Ishikawa (cell line): ENCODE data around the gene ATRAID.
A peak's percentile ranks its signal among the peaks of the same experiment; 100 is the strongest.

Experiments used
- CEBPB ChIP-seq: IDR thresholded peaks from 2 replicates; pipeline ENCODE4 v1.6.1; 2012
- CREB1 ChIP-seq: IDR thresholded peaks from 2 replicates; pipeline ENCODE4 v1.6.1; 2012; ENCODE audit warnings: low read depth
- EGR1 ChIP-seq: IDR thresholded peaks from 2 replicates; pipeline ENCODE4 v1.6.1; 2012
- EP300 ChIP-seq: IDR thresholded peaks from 2 replicates; pipeline ENCODE4 v1.6.1; 2012; ENCODE audit warnings: borderline replicate concordance
- FOXM1 ChIP-seq: IDR thresholded peaks from 2 replicates; pipeline ENCODE4 v1.6.1; 2012; ENCODE audit warnings: low read depth, borderline replicate concordance
- MAX ChIP-seq: IDR thresholded peaks from 2 replicates; pipeline ENCODE4 v1.6.1; 2012
- NFIC ChIP-seq: IDR thresholded peaks from 2 replicates; pipeline ENCODE4 v1.6.1; 2012
- RAD21 ChIP-seq: IDR thresholded peaks from 2 replicates; pipeline ENCODE4 v1.6.1; 2012; ENCODE audit warnings: low read depth
- REST ChIP-seq: IDR thresholded peaks from 2 replicates; pipeline ENCODE4 v1.6.1; 2012; ENCODE audit warnings: low read depth, mild to moderate bottlenecking
- TAF1 ChIP-seq: IDR thresholded peaks from 2 replicates; pipeline ENCODE4 v1.6.1; 2012; ENCODE audit warnings: low read depth, mild to moderate bottlenecking
- TCF12 ChIP-seq: IDR thresholded peaks from 2 replicates; pipeline ENCODE4 v1.6.1; 2012; ENCODE audit warnings: low read depth
- TEAD4 ChIP-seq: IDR thresholded peaks from 2 replicates; pipeline ENCODE4 v1.6.1; 2012
- USF1 ChIP-seq: IDR thresholded peaks from 2 replicates; pipeline ENCODE4 v1.6.1; 2012
- YY1 ChIP-seq: IDR thresholded peaks from 2 replicates; pipeline ENCODE4 v1.6.1; 2012; ENCODE audit warnings: low read depth
- ZBTB7A ChIP-seq: IDR thresholded peaks from 2 replicates; pipeline ENCODE4 v1.6.1; 2012; ENCODE audit warnings: low read depth

Gene ATRAID

GRCh38 chr2:27211943-27212625 is at the start of gene ATRAID, which contains the start of gene SLC5A6:
Gene ATRAID (plus strand): TSS chr2:27212041. CDS start chr2:27212369, 328 bp downstream.
Gene SLC5A6 (minus strand): TSS chr2:27212268. CDS start chr2:27207650, 4,618 bp downstream.
- TF ChIP-seq NFIC (no peak), RAD21 (no peak), YY1 (peak; percentile 89), TAF1 (peak; percentile 98), EGR1 (no peak; the same call in 1 of the 2 replicates), CEBPB (no peak), TCF12 (peak; percentile 32; the same call in 1 of the 2 replicates), FOXM1 (no peak), MAX (peak; percentile 26), USF1 (no peak), CREB1 (peak; percentile 35; the same call in 1 of the 2 replicates), ZBTB7A (0 out of 2 replicates have a peak, but pooled peaks have one; percentile 31), TEAD4 (0 out of 2 replicates have a peak, but pooled peaks have one; percentile 20), EP300 (no peak), REST (no peak)

GRCh38 chr2:27162151-27163121 is 49.4 kb upstream of the ATRAID start:
- TF ChIP-seq TCF12 (no peak), CEBPB (no peak), CREB1 (no peak), TAF1 (no peak), USF1 (no peak), MAX (no peak), EP300 (no peak), REST (no peak), NFIC (no peak), TEAD4 (no peak), RAD21 (no peak), YY1 (no peak), FOXM1 (no peak), ZBTB7A (no peak), EGR1 (no peak)

- no peak for TF ChIP-seq TCF12
- no peak for TF ChIP-seq CREB1
- no peak for TF ChIP-seq USF1
- no peak for TF ChIP-seq TEAD4
- no peak for TF ChIP-seq RAD21
- TF ChIP-seq NFIC: no peak
- TF ChIP-seq TAF1: no peak
- TF ChIP-seq CEBPB: no peak
- no peak for TF ChIP-seq FOXM1
- TF ChIP-seq REST: no peak
- no peak for TF ChIP-seq EGR1
- no peak for TF ChIP-seq YY1
- no peak for TF ChIP-seq ZBTB7A
- TF ChIP-seq MAX: no peak
- no peak for TF ChIP-seq EP300
Measured at GRCh38 chr2:27164960-27165763, 46.7 kb upstream of the ATRAID start.
